GM12872 (cell line): ENCODE results near the gene RAD51C.

Experiments
- TF ChIP-seq, protein P1 (sequence below): IDR thresholded peaks from 3 replicates; pipeline ENCODE4 v1.5.1; 2011; ENCODE audit warnings: low read depth, mild to moderate bottlenecking, low read length, moderate library complexity; ENCODE audit not compliant: insufficient read depth

RAD51C gene

DNA sequence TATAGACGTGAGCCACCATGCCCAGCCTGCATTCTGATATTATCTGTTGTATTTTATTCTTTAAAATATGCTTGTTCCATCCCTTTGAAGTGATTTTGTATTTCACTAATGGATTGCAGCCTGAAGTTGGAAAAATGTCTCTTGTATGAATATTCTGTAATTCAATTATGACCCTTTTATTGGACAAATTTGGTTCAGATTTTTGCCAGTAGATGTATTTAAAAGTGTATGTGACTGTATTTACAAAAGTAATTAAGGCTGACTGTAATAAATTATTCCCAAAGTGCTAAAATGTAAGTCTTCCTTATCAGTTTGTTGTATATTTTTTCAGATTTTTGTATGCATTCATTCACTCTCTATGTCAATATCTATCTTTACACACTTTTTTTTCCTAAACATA is 87.0 kb downstream of the RAD51C start:
- TF ChIP-seq, protein P1, sequence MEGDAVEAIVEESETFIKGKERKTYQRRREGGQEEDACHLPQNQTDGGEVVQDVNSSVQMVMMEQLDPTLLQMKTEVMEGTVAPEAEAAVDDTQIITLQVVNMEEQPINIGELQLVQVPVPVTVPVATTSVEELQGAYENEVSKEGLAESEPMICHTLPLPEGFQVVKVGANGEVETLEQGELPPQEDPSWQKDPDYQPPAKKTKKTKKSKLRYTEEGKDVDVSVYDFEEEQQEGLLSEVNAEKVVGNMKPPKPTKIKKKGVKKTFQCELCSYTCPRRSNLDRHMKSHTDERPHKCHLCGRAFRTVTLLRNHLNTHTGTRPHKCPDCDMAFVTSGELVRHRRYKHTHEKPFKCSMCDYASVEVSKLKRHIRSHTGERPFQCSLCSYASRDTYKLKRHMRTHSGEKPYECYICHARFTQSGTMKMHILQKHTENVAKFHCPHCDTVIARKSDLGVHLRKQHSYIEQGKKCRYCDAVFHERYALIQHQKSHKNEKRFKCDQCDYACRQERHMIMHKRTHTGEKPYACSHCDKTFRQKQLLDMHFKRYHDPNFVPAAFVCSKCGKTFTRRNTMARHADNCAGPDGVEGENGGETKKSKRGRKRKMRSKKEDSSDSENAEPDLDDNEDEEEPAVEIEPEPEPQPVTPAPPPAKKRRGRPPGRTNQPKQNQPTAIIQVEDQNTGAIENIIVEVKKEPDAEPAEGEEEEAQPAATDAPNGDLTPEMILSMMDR: no peak

DNA sequence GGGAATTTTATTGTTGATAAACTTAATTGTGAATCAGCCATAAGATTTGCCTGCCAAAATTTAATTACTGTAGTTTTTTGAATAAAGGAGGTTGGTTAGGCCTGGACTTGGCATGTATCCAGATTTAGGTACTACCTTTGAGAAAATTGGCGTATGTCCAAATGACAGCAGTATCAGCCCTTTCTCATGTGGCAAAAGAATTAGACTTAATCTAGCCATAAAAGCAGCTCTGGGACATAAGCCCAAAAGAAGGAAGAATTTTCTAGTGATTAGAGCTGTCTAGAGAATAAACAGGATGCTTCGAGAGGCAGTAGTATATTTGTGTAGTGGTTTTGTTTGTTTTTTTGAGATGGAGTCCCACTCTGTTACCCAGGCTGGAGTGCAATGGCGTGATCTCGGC is 91.0 kb downstream of the RAD51C start:
- TF ChIP-seq, protein P1: no peak

DNA sequence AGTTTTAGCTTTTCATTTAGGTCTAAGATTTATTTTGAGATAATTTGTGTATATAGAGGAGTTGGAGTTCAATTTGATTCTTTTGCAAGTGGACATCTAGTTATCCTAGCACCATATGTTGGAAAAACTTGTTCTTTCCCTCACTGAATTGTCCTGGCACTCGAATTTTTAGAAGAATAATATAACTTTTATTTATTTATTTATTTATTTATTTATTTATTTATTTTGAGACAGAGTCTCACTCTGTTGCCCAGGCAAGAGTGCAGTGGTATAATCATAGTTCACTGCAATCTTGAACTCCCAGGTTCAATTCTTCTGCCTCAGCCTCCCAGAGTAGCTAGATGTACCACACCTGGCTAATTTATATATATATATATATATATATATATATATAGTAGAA is 92.7 kb downstream of the RAD51C start:
- TF ChIP-seq, protein P1: no peak
